GM12801 (cell line): ENCODE results near the gene CACNG5.

Experiments
- TF ChIP-seq, protein P1 (sequence below): IDR thresholded peaks from one replicate; pipeline ENCODE4 v1.5.1; 2011; ENCODE audit warnings: control low read depth; ENCODE audit not compliant: insufficient read length; ENCODE audit errors: extremely low read depth

CACNG5 gene

GRCh38 chr17:66934040-66934439 lies 99.1 kb downstream of the CACNG5 start:
- TF ChIP-seq, protein P1, sequence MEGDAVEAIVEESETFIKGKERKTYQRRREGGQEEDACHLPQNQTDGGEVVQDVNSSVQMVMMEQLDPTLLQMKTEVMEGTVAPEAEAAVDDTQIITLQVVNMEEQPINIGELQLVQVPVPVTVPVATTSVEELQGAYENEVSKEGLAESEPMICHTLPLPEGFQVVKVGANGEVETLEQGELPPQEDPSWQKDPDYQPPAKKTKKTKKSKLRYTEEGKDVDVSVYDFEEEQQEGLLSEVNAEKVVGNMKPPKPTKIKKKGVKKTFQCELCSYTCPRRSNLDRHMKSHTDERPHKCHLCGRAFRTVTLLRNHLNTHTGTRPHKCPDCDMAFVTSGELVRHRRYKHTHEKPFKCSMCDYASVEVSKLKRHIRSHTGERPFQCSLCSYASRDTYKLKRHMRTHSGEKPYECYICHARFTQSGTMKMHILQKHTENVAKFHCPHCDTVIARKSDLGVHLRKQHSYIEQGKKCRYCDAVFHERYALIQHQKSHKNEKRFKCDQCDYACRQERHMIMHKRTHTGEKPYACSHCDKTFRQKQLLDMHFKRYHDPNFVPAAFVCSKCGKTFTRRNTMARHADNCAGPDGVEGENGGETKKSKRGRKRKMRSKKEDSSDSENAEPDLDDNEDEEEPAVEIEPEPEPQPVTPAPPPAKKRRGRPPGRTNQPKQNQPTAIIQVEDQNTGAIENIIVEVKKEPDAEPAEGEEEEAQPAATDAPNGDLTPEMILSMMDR = no peak
